MCF 10A (cell line): Measurements from ENCODE around the gene UBTFL1. TPM values are rescaled to one million over a fixed set of nuclear protein-coding genes. Genes with fewer than 3 reads are reported as not detected.

ENCODE experiments used
- total RNA-seq: library from RNA; stranded (reverse); gene quantifications from 2 replicates; pipeline ENCODE4 v1.2.3, GENCODE V29; 2022

UBTFL1 gene
- total RNA-seq, 1 experiment from 2014 or later = not detected

Other genes starting within 250 kb of the UBTFL1 start
- gene TRIM64B, start 207.5 kb upstream of the UBTFL1 start, total RNA-seq = not detected in 2 replicates
- not detected in 2 replicates for gene TRIM49D1, start 163.7 kb upstream of the UBTFL1 start, total RNA-seq
- not detected in 2 replicates for gene TRIM49D2, start 161.9 kb upstream of the UBTFL1 start, total RNA-seq
- not detected in 2 replicates for gene TRIM64, start 119.9 kb upstream of the UBTFL1 start, total RNA-seq
- not detected in 2 replicates for gene TRIM49C, start 54.8 kb upstream of the UBTFL1 start, total RNA-seq
- gene NAALAD2, start 48.7 kb downstream of the UBTFL1 start, total RNA-seq = not detected in 2 replicates
- 47.7 and 62.0 TPM in 2 replicates for gene CHORDC1, start 137.1 kb downstream of the UBTFL1 start, total RNA-seq